Esophagus squamous epithelium (tissue), 5 donors: Measurements from ENCODE around the gene NPTX1. TPM values are rescaled to one million over a fixed set of nuclear protein-coding genes. Genes with fewer than 3 reads are reported as not detected.

ENCODE experiments used
- DNase-seq: peaks from one replicate; lab custom pipeline; 2025; lab: John Stamatoyannopoulos, UW
- H3K27ac ChIP-seq, 4 donors: fragments of 200-600 bp; sonication (generic); one replicate each; pipeline ENCODE4 v1.5.1; 2016 to 2019; ENCODE audit warnings: mild to moderate bottlenecking in 1 of 4
- H3K27me3 ChIP-seq, 4 donors: fragments of 200-600 bp; sonication (generic); 1 replicate in 3 of 4; 2 replicates in 1 of 4; pipeline versions ENCODE4 v1.5.1 to v1.6.0; 2017 to 2021; ENCODE audit warnings: antibody characterized with exemption in 1 of 4
- H3K36me3 ChIP-seq, 3 donors: fragments of 200-600 bp; sonication (generic); one replicate each; pipeline ENCODE4 v1.5.1; 2016 to 2019
- H3K4me1 ChIP-seq, 3 donors: fragments of 200-600 bp; sonication (generic); one replicate each; pipeline ENCODE4 v1.5.1; 2017 to 2019
- H3K4me3 ChIP-seq, 4 donors: fragments of 200-600 bp; sonication (generic); 1 replicate in 3 of 4; 2 replicates in 1 of 4; pipeline ENCODE4 v1.5.1; 2016 to 2019; ENCODE audit warnings: mild to moderate bottlenecking in 2 of 4, moderate library complexity in 1 of 4
- H3K9me3 ChIP-seq, 3 donors: fragments of 200-600 bp; sonication (generic); one replicate each; pipeline ENCODE4 v1.5.1; 2016 to 2019
- POLR2A ChIP-seq, 4 donors: fragments of 450-650 bp; IDR thresholded peaks; one replicate each; pipeline ENCODE4 v1.6.1; 2017; ENCODE audit warnings: antibody characterized with exemption in 4 of 4, mild to moderate bottlenecking in 4 of 4, moderate library complexity in 3 of 4
- WGBS, 2 donors: methylation state at CpG; one replicate each; pipeline ENCODE4 v1.1.5; 2018; 5-methylcytosine and 5-hydroxymethylcytosine counted together
- intact Hi-C: fragments of 100-400 bp; cut with DNase I; formaldehyde crosslinking; loops from one replicate; pipeline ENCODE4 v1.15.0; 2022
- total RNA-seq, 4 donors: library from RNA; depleted of rRNA; stranded (reverse); fragments of >200 nt; gene quantifications; one replicate each; pipeline ENCODE4 v1.1.0, GENCODE V29; 2016
- TF ChIP-seq, protein P1 (sequence below), 6 experiments: fragments of 450-650 bp in 4 of 6; fragments of 200-600 bp in 2 of 6; sonication (generic) in 2 of 6; IDR thresholded peaks; one replicate each; pipeline ENCODE4 v1.5.1; 2016 to 2019; ENCODE audit warnings: antibody characterized with exemption in 6 of 6, mild to moderate bottlenecking in 4 of 6, moderate library complexity in 4 of 6
- donor health status: DM: yes; HTN: yes; CAD: no.

NPTX1 gene
- total RNA-seq, 4 donors from 2014 or later = under 0.01 to 0.15 TPM; not detected in 2

- Histone ChIP-seq H3K4me3 (no peak overlapping the region), H3K4me1 (no peaks in the 10 kb centered on the region), H3K36me3 (no peaks in the 10 kb centered on the region), H3K27me3 (peaks cover 0 to 81% (median 6%) of the 10 kb centered on the region in 4 donors), H3K9me3 (no peaks in the 10 kb centered on the region), H3K27ac (no peak overlapping the region)
- 53 to 77% methylated on average over 6 to 9 of the region's 10 CpGs for WGBS, 2 donors
- no peak for TF ChIP-seq POLR2A (IDR thresholded peaks at IDR 0.05)
- TF ChIP-seq, protein P1, sequence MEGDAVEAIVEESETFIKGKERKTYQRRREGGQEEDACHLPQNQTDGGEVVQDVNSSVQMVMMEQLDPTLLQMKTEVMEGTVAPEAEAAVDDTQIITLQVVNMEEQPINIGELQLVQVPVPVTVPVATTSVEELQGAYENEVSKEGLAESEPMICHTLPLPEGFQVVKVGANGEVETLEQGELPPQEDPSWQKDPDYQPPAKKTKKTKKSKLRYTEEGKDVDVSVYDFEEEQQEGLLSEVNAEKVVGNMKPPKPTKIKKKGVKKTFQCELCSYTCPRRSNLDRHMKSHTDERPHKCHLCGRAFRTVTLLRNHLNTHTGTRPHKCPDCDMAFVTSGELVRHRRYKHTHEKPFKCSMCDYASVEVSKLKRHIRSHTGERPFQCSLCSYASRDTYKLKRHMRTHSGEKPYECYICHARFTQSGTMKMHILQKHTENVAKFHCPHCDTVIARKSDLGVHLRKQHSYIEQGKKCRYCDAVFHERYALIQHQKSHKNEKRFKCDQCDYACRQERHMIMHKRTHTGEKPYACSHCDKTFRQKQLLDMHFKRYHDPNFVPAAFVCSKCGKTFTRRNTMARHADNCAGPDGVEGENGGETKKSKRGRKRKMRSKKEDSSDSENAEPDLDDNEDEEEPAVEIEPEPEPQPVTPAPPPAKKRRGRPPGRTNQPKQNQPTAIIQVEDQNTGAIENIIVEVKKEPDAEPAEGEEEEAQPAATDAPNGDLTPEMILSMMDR (IDR thresholded peaks at IDR 0.05) = no peak
- intact Hi-C loops = no loop called here
- DNase-seq = no peak
Observed at GRCh38 chr17:80485846-80486245, 9.4 kb upstream of the NPTX1 start.

DNA sequence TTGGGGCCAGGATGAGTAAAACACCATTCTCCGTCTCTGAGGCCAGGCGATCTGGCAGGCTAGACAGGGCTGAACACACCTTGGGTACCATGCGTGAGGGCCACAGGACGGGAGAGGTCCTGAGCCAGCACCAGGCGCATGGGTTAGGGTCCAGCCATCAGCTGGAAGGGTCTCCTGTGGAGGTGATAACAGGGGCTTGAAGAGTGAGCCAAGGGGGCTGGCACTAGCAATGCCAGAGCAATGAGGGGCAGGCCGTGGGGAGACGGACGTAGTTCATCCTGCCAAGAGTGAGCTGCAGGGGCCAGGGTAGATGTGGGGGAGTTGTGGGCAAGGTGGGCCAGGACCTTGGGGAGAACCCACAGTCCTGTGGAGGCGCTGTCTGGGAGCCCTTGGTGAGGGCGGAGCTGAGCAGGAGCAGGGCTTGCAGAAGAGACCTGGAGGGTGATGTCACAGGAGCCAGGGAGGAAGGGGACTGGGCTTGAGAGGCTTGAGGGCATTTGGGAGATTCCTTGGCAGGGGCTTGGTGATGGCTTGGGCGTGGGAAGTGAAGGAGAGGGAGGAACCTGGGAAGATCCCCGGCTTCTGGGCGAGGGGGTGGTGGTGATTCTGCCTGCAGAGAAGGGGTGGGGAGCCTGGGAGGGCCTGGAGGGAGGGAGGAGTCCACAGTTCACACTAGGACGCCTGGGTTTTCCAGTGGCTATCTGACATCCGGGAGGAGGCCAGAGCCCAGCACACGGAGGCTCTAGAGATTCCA lies 6.3 kb upstream of the NPTX1 start:
- WGBS, 2 donors = 40 to 43% methylated on average over 14 of the region's 16 CpGs
- no peaks in the 10 kb centered on the region for H3K36me3 ChIP-seq
- TF ChIP-seq, protein P1 (IDR thresholded peaks at IDR 0.05) = no peak
- no peak for TF ChIP-seq POLR2A (IDR thresholded peaks at IDR 0.05)
- peaks cover 16 to 100% (median 27%) of the 10 kb centered on the region in 4 donors for H3K27me3 ChIP-seq
- no peaks in the 10 kb centered on the region for H3K9me3 ChIP-seq
- DNase-seq = no peak
- peaks cover 7 to 14% (median 9%) of the 10 kb centered on the region in 3 donors for H3K4me1 ChIP-seq
- H3K4me3 ChIP-seq = no peak overlapping the region
- intact Hi-C loops = no loop called here
- no peak overlapping the region for H3K27ac ChIP-seq

GRCh38 chr17:80482058-80482318 lies 5.6 kb upstream of the NPTX1 start:
- H3K4me1 ChIP-seq = peaks cover 15 to 21% (median 16%) of the 10 kb centered on the region in 3 donors
- intact Hi-C loops = no loop called here
- no peak overlapping the region for H3K4me3 ChIP-seq
- WGBS, 2 donors = 90% methylated on average over 2 of the region's 4 CpGs; no CpG with 5 or more reads in 1 of the 2 donors
- peaks cover 23 to 100% (median 33%) of the 10 kb centered on the region in 4 donors for H3K27me3 ChIP-seq
- TF ChIP-seq, protein P1 (IDR thresholded peaks at IDR 0.05) = no peak
- TF ChIP-seq POLR2A (IDR thresholded peaks at IDR 0.05) = no peak
- no peaks in the 10 kb centered on the region for H3K9me3 ChIP-seq
- no peaks in the 10 kb centered on the region for H3K36me3 ChIP-seq
- DNase-seq = no peak
- no peak overlapping the region for H3K27ac ChIP-seq

DNA sequence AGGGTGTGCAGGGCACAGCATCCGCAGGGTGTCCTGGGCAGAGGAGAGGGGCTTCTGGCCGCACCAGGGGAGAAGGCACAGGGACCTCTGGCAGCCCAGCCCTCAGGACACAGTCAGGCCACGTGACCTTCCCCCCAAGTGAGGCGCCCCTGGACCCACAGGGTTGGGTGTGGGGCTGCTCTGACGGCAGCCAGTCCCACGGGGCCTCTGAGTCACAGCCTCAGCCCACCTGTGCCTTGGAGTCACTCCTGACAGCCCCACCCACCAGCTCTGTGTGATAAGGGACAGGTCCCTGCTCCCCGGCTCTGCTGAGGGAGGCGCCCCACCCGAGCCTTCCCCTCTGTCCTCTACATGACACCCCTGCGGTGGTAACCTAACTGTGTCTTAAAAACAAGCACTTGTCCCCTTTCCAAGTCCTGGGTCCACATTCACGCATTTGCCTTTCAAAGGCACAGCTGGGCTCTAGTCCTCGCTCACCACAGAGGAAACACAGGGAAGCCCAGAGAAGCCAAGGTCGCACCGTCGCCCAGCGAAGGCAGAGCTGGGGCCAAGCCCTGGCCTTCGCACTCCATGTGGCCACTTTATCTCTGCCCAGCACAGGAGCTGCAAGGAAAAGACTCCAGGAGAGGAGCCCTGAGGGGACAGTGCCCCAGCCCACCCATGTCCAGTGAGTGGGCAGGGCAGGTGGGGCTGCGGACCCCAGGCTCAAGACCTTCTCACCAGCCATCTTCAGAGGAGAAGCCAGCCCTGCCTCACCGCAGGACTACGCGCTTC lies 5.1 kb upstream of the NPTX1 start:
- Histone ChIP-seq H3K36me3 (no peaks in the 10 kb centered on the region), H3K27ac (no peak overlapping the region), H3K4me3 (no peak overlapping the region), H3K9me3 (no peaks in the 10 kb centered on the region), H3K27me3 (peaks cover 29 to 100% (median 37%) of the 10 kb centered on the region in 4 donors), H3K4me1 (peaks cover 18 to 26% (median 22%) of the 10 kb centered on the region in 3 donors)
- 36% methylated on average over 11 of the region's 21 CpGs; no CpG with 5 or more reads in 1 of the 2 donors for WGBS, 2 donors
- TF ChIP-seq POLR2A (IDR thresholded peaks at IDR 0.05) = no peak
- TF ChIP-seq, protein P1 (IDR thresholded peaks at IDR 0.05) = no peak
- intact Hi-C loops = no loop called here
- no peak for DNase-seq

- Histone ChIP-seq H3K4me3 (no peak overlapping the region), H3K36me3 (no peaks in the 10 kb centered on the region), H3K27ac (no peak overlapping the region), H3K4me1 (peaks cover 21 to 39% (median 34%) of the 10 kb centered on the region in 3 donors), H3K27me3 (peaks cover 31 to 100% (median 40%) of the 10 kb centered on the region in 4 donors), H3K9me3 (no peaks in the 10 kb centered on the region)
- WGBS, 2 donors = 82 to 85% methylated on average over 7 of the region's 7 CpGs
- DNase-seq = no peak
- TF ChIP-seq, protein P1 (IDR thresholded peaks at IDR 0.05) = no peak
- TF ChIP-seq POLR2A (IDR thresholded peaks at IDR 0.05) = no peak
- intact Hi-C loops = no loop called here
Observed at GRCh38 chr17:80480248-80480647, 3.8 kb upstream of the NPTX1 start.
